NCI-H82 (cell line): ENCODE measurements around the gene FAM200A.
A peak's percentile ranks its signal among the peaks of the same experiment; 100 is the strongest.
"Not testable (repeated sequence)": the region's sequence is repeated elsewhere in the genome, so short reads cannot be mapped to it uniquely, and the experiment has no call there.

Source experiments
- DNase-seq: peaks from one replicate; lab custom pipeline; 2025; lab: John Stamatoyannopoulos, UW

Gene FAM200A

GRCh38 chr7:99559175-99559915 is 7.4 kb upstream of the FAM200A start:
- no peak for DNase-seq

GRCh38 chr7:99558306-99559174 is 6.6 kb upstream of the FAM200A start, which contains the start of gene ZNF655:
Gene ZNF655 (plus strand): TSS chr7:99558642. CDS start chr7:99560560, 1,918 bp downstream.
- DNase-seq: peak; percentile 95

- DNase-seq: no peak
These were observed 6.0 kb upstream of the FAM200A start for GRCh38 chr7:99557940-99558305.

- DNase-seq: no peak
These were observed 5.3 kb upstream of the FAM200A start for GRCh38 chr7:99557196-99557607.

GRCh38 chr7:99554939-99555338 is 3.0 kb upstream of the FAM200A start:
- DNase-seq: no peak

- no peak for DNase-seq
These were observed 1.1 kb upstream of the FAM200A start for GRCh38 chr7:99553039-99553438.

- peak; percentile 22 for DNase-seq
These were observed 580 bp downstream of the FAM200A start for GRCh38 chr7:99551334-99551733.

GRCh38 chr7:99549545-99549944 is 2.4 kb downstream of the FAM200A start:
- DNase-seq: not testable (repeated sequence)

- not testable (repeated sequence) for DNase-seq
These were observed 6.6 kb downstream of the FAM200A start for GRCh38 chr7:99545308-99545707.

GRCh38 chr7:99543916-99544315 is 8.0 kb downstream of the FAM200A start:
- DNase-seq: no peak

GRCh38 chr7:99543081-99543671 is 8.7 kb downstream of the FAM200A start:
- DNase-seq: no peak

- no peak for DNase-seq
These were observed 10.7 kb downstream of the FAM200A start for GRCh38 chr7:99541212-99541611.

- DNase-seq: no peak
These were observed 11.4 kb downstream of the FAM200A start for GRCh38 chr7:99540542-99540941.

GRCh38 chr7:99539213-99539811 is 12.6 kb downstream of the FAM200A start:
- DNase-seq: no peak

GRCh38 chr7:99535667-99536066 is 16.2 kb downstream of the FAM200A start:
- DNase-seq: no peak

- no peak for DNase-seq
These were observed 20.6 kb downstream of the FAM200A start for GRCh38 chr7:99531354-99531765.

GRCh38 chr7:99525713-99526440 is 26.0 kb downstream of the FAM200A start:
- DNase-seq: peak; percentile 16

GRCh38 chr7:99521399-99521798 is 30.5 kb downstream of the FAM200A start:
- no peak for DNase-seq

GRCh38 chr7:99514050-99514449 is 37.9 kb downstream of the FAM200A start:
- DNase-seq: no peak

- no peak for DNase-seq
These were observed 46.6 kb downstream of the FAM200A start for GRCh38 chr7:99505324-99505662.

- DNase-seq: peak; percentile 96
These were observed 47.2 kb downstream of the FAM200A start, which contains the start of gene ZKSCAN5 for GRCh38 chr7:99504603-99505323. Gene ZKSCAN5 (plus strand): TSS chr7:99504662. CDS start chr7:99506045, 1,383 bp downstream.
